GM19351 (cell line): ENCODE results near the gene LRRC4B.

ENCODE experiments used
- ATAC-seq: cut with Tn5 transposase; IDR thresholded peaks from one replicate; pipeline ENCODE4 v1.9.1; 2021; ENCODE audit warnings: mild to moderate bottlenecking, moderate library complexity; ENCODE audit not compliant: unreplicated experiment

LRRC4B gene

DNA sequence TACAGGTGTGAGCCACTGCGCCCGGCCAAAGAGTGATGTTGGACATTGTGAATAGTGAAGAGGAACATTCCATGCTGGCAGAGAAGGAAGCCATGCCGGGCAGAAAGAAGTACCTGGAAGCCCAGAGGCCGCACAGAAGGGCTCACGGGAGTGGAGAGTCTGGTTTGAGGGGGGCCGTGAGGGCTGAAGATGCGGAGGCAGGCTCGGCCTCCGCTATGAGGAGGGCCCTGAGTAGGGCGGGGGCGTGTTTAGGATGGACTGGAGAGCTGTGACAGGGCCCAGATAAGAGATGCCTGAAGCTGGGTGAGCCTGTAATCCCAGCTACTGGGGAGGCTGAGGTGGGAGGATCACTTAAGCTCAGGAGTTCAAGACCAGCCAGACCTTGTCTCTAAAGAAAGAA is 58.9 kb downstream of the LRRC4B start:
- no peak for ATAC-seq

DNA sequence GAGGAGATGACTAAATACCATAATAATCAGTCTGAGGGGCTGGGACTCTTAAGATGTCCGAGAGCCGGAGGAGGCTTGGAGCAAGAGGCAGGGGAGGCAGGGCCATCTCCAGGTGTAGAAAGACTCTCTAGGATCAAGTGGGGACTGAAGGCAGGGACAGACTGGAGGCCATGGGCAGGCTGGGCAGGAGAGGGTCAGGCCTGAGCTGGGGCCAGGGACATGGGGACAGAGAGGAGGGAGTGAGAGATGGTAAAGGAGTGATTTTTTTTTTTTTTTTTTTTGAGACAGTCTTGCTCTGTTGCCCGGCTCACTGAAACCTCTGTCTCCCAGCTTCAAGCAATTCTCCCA is 59.4 kb downstream of the LRRC4B start:
- no peak for ATAC-seq

DNA sequence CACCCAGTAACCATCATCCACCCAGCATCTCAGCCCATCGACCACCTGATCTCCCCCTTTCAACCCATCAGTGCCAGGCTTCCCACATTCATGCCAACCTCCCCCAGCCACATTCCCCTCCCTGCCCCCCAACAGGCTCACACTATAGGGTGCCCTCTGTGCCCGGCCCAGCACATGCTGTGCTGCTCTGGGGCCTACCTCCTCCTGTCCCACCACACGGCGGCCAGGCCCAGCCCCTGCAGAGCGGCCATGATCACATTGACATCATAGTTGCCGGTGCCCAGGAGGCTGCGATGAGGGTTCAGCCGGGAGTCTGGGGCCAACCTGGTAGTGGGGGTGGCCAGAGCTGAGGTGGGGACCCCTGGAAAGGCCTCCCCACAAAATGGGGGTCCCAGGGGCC is 60.9 kb downstream of the LRRC4B start:
- ATAC-seq: no peak

DNA sequence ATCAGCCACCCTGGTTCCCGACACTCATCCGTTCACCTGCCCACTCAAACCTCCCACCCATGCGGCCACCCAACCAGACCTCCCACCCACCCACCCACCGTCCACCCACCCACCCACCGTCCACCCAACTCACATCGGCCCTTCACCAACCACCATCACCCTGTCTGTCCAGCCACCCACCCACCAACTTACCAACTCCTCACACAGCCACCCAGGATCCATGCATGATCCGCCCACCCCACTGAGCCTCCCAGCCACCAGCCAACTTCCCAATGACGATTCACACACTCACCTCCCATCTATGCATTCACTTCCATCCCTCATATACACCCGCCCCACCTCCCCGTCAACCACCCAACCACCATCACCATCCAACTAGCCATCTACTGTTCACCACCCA is 61.5 kb downstream of the LRRC4B start:
- ATAC-seq: no peak

DNA sequence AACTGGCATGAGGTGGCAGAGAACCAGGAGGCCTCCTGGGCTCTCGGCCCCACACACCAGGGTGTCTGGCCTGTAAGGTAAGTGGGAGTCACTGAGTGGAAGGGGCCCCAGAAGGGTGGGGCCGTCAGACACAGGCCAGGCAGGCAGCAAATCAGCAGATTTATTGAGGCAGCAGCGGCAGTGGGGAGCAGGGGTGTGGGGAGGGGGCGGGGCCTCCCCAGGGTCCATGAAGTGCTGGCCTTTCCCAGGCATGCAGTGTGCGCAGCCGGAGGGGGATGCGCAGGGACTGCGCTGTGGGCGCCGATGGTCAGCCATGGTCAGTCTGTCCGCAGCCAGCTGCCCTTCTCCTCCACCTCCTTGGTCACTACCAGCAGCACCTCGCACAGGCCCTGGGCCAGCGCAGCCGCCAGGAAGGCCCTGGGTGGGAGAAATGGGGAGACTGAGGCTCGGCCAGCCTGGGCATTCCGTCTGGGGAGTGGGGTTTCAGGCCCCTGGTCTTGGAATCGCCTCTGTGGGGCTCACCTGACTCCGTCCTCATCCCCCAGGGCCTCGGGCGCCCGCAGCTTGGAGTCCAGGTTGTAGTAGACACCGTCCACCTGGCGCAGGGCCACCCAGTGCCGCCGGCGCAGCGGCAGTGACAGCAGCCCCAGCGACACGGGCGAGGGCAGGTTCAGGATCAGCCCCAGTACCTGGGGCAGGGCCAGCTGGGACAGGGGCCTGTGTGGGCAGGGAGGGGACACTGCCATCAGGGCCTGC is 62.2 kb downstream of the LRRC4B start:
- no peak for ATAC-seq

GRCh38 chr19:50501568-50502475 is 66.4 kb downstream of the LRRC4B start:
- no peak for ATAC-seq

DNA sequence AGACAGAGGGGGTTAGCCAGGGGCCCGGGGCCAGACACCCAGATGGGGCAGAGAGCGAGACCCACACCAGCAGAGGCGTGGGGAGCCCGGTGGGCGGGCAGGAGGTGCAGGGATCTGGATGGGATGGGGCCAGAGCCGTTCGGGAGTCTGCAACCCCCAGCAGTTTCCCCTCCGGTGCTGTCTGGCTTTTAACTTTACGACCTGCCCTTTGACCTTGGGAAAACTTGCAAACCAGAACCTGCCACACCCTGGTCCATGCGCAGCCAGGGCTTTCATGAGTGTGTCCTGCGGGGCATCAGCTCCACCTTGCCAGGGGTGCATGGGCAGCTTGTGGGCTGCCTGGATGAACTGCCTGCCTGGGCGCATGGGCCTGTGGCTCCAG is 67.1 kb downstream of the LRRC4B start:
- ATAC-seq: no peak

DNA sequence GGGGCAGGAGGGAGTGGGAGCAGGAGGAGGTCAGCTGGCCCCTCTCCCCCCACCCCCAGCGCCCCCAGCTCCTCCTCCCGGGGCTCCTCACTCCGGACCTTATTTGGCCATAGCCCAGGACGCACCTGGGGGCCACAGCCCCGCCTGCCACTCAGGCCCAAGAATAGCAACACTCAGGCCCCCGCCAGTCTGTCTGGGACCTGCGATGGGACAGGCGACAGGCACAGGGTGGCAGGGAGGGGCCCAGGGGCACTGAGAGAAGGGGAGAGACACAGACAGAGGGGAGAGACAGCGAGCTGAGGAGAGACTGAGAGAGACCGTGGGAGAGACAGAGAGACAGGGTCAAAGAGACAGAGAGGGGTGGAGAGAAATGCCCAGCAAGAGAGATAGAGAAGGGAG is 67.5 kb downstream of the LRRC4B start:
- ATAC-seq: no peak

DNA sequence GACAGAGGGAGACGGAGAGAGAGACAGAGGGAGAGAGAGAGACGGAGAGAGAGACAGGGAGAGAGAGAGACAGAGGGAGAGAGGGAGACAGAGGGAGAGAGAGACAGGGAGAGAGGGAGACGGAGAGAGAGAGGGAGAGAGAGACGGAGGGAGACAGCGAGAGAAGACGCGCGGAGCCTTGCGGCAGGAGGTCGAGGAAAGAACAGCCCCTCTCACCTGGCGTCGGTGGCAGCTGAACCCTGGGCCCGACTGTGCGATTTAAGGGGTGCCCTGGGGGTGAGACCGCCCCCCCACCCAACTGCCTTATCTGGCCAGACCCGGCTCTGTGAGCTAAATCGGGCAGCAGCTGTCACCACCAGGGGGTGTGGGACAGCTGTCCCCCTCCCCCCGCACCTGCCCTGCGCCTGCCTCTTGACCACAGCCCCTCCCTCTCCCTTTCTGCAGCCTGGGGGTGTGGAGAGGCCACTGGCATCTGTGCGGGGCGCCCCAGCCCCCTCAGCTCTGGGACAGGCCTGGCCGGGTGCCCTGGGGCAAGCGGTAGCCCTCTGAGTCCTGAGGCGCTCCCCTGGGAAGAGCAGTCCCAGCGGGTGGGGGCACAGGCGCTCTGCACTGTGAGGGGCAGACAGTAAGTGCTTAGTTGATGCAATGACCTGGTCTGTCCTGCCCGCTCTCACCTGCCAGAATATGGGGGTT is 68.0 kb downstream of the LRRC4B start:
- no peak for ATAC-seq

DNA sequence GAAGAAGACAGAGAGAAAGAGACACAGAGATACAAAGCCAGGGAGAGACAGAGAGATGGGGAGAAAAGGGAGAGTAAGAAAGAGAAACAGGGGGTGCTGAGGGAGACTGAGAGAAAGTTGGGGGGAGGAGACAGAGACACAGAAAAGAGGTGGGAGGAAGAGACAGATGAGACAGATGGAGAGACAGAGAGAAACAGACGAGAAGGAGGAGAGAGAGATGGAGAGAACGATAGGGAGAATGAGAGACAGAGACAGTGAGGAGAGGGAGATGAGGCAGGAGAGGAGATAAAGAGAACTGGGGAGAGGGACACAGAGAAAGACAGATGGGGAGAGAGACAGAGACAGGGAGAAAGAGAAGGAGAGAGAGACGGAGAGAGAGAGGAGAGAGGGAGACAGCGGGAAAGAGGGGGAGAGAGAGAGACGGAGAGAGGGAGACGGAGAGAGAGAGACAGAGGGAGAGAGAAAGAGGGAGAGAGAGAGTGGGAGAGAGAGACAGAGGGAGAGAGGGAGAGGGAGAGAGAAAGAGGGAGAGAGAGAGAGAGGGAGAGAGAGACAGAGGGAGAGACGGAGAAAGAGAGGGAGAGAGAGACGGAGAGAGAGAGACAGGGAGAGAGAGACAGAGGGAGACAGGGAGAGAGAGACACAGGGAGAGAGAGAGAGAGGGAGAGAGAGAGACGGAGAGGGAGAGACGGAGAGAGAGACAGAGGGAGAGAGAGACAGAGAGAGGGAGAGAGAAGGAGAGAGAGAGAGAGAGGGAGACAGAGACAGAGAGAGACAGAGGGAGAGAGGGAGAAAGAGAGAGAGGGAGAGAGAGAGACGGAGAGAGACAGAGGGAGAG is 69.8 kb downstream of the LRRC4B start:
- ATAC-seq: no peak

DNA sequence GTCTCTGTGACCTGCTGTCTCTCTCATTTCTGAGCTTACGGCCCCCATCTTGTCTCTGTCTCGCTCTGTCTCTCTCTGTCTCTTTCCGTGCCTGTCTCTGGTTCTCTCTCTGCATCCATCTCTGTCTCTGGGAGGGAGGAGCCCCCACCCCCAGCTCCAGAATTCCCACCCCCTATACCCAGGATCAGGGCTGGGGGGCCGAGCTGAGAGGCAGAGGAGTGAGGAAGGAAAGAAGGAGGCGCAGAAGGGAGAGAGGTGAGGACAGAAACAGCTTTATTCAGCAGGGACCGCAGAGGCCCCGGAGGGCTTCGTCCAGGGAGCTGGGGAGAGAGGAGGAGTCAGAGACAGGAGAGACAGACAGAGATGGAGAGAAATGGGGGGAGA is 71.2 kb downstream of the LRRC4B start:
- ATAC-seq: no peak

DNA sequence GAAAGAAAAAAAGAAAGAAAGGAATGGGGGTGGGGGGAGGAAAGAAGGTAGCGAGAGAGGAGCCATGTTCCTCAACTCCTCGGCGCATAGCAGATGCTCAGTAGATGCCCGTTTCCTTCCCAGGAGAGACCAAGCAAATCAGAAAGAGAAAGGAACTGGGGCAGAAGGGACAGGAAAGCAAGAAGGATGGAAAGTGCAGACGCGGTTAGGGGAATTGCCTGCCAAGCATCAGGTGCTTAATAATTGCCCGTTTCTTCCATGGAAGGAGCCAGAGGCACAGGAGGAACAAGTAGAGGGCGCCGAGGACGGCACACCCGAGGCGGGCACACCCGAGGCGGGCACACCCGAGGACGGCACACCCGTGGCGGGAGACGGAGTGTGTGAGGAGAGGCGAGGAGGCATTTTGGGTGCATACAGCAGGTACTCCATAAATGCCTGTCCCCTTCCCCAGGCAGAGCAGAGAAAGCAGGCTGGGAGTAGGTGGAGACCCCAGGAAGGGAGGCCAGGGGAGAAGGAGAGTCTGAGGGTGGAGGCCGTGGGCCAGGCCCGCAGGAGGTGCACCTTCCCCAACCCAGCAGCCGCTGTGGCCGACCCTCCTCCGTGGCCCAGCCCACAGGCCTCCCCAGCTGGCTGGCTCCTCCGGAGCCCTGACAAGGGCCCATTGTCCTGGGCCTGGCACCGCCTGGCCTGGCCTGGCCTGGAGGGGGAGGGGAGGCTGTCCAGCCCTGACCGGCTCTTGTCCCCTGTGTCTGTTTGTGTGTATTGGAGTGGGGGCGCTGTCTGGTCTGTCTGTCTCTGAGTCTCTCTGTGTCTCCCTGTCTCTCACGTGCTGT is 71.8 kb downstream of the LRRC4B start:
- no peak for ATAC-seq

DNA sequence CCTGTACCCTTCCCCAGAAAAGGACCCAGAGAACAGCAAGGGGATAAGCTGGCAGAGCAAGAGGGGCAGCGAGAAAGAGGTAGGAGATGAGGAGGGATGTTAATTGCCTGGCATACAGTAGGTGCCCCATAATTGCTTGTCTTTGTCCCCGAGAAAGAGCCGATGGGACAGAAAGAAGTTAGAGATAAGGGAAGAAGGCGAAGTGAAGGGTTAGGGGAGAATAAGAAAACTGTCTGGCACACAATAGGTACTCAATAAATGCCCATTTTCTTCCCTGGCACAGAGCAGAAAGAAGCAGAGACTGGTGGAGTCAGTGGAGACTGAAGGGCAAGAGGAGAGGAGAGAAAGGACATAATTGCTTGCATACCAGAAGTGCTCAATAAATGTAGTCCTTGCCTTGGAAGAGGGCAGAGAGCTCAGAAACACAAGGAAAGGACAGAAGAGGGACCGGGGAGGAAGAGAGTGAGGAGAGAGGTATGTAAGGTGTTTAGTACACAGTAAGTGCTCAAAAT is 73.2 kb downstream of the LRRC4B start:
- ATAC-seq: no peak

GRCh38 chr19:50494186-50495019 is 73.8 kb downstream of the LRRC4B start:
- ATAC-seq: no peak

DNA sequence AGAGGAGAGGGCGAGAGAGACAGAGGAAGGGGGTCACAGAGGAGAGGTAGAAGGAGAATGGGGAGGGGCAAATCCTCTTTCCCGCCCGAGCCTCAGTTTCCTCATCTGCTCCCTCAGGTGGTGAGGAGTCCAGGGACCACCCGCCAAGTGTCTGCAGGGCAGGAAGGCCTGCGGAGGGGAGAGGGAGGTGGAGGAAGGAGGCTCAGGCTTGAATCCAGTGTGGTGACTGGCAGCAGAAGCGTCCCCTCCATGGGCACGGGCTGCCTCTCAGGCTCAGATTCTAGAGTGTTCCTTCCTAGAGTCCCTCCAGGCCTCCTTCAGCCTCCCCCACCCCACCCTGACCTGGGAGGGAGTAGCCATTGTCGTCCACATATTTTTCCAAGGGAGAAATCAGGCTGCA is 75.1 kb downstream of the LRRC4B start:
- no peak for ATAC-seq

DNA sequence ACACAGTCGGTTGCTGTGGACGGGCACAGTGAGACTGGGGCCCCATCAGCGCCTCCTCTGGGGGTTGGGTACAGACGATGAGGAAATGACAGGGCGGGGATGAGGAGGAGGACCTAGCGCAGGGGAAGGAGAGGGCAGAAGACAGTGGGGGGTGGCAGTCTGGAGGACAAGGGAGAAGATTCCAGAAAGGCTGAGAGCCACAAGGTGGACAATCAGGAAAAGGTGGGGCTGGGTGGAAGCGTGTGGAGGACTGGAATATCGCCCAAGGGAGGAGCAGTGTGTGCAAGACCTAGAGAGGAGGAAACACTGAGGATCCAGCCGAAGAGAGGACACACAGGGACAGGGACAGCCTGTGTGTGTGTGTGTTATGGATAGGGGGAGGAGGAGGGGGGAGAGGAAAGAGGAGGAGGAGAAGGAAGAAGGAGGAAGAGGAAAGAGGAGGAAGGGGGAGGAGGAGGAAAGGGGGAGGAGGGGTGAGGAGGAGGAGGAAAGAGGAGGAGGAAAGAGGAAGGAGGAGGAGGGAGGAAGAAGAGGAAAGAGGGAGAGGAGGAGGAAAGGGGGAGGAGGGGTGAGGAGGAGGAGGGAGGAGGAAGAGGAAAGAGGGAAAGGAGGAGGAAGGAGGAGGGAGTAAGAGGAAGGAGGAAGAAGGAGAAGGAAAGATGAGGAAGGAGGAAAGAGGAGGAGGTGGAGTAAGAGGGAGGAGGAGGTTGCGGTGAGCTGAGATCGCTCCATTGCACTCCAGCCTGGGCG is 75.8 kb downstream of the LRRC4B start:
- no peak for ATAC-seq

DNA sequence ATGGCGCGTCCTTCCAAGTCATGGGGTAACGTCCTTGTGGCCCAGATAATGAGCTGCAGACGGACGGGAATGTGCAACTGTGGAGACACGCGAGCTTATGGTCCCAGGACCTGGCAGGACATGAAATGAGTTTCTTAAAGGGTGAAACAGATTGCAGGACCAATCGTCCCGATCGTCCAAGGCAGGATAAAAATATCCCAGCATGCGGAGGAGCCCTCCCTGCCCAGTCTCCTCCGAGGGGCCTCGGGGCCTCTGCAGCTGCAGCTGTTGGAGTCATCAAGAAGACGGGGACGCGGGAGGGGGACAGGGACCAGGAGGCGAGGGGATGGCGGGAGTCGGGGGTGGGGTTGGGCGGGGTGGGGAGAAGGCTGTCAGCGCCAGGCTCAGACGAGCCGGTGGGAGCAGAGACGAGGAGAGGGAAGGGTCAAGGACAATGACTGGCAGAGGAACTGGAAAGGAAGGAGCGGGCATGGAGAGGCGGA is 77.2 kb downstream of the LRRC4B start:
- ATAC-seq: no peak

DNA sequence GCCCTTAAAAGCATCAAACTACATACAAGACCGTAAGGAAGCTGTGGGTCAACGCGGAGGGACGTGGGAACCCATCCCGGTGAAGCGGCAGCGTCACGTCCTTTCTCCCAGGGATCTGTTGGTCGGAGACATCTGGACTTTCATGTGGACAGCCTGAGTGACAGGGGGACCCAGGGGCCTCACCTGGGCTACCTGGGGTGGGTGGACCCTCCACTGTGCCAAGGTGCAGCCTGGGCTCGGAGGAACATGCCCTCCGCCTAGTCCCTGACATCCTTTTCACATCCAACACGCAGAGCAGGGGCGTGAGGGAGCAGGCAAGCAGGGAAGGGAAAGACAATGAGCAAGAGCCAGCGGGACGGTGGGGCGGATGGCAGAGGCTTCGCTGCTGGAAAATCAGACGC is 77.8 kb downstream of the LRRC4B start:
- ATAC-seq: no peak
